Progenitor cell of endocrine pancreas (in vitro differentiated cells): ENCODE results near the gene UBL3. TPM values are rescaled to one million over a fixed set of nuclear protein-coding genes. Genes with fewer than 3 reads are reported as not detected.
A peak's percentile ranks its signal among the peaks of the same experiment; 100 is the strongest.

Source experiments
- DNase-seq: peaks from one replicate; pipeline ENCODE4 v3.0.0; 2021; ENCODE audit warnings: low spot score; ENCODE audit not compliant: unreplicated experiment
- H3K27ac Mint-ChIP-seq: 2 replicates; pipeline ENCODE4 v1.8.0; 2021; ENCODE audit warnings: mild to moderate bottlenecking, moderate library complexity, mixed read lengths
- H3K27me3 Mint-ChIP-seq: 2 replicates; pipeline ENCODE4 v1.8.0; 2021; ENCODE audit warnings: mixed read lengths
- H3K36me3 Mint-ChIP-seq: 2 replicates; pipeline ENCODE4 v1.8.0; 2022; ENCODE audit warnings: mixed read lengths; ENCODE audit not compliant: insufficient read depth
- H3K4me1 Mint-ChIP-seq: 2 replicates; pipeline ENCODE4 v1.8.0; 2021; ENCODE audit warnings: low read depth, mixed read lengths
- H3K4me3 Mint-ChIP-seq: 2 replicates; pipeline ENCODE4 v1.8.0; 2021; ENCODE audit warnings: low read depth, mild to moderate bottlenecking, moderate library complexity, mixed read lengths
- H3K9me3 Mint-ChIP-seq: 2 replicates; pipeline ENCODE4 v1.8.0; 2021; ENCODE audit warnings: low read depth, mixed read lengths
- CTCF ChIP-seq: fragments of 200-600 bp; sonication (generic); IDR thresholded peaks from one replicate; pipeline ENCODE4 v1.5.0; 2021; ENCODE audit warnings: antibody characterized with exemption, mild to moderate bottlenecking; ENCODE audit not compliant: unreplicated experiment
- total RNA-seq: library from RNA; stranded (reverse); gene quantifications from 2 replicates; pipeline ENCODE4 v1.2.1, GENCODE V29; 2021

Gene UBL3
- total RNA-seq, 1 donor from 2014 or later, result 36.0 TPM

- no peak overlapping the region for H3K4me3 Mint-ChIP-seq
- no peaks in the 10 kb centered on the region for H3K27me3 Mint-ChIP-seq
- H3K27ac Mint-ChIP-seq, result peak overlapping the region; percentile 77
- H3K36me3 Mint-ChIP-seq, result no peaks in the 10 kb centered on the region
- TF ChIP-seq CTCF, result no peak
- H3K9me3 Mint-ChIP-seq, result no peaks in the 10 kb centered on the region
- peaks cover 43% of the 10 kb centered on the region for H3K4me1 Mint-ChIP-seq
- no peak for DNase-seq
These were observed 4.6 kb upstream of the UBL3 start for GRCh38 chr13:29855009-29855408.

GRCh38 chr13:29853131-29853530, 2.7 kb upstream of the UBL3 start:
- no peak overlapping the region for H3K4me3 Mint-ChIP-seq
- no peaks in the 10 kb centered on the region for H3K27me3 Mint-ChIP-seq
- H3K9me3 Mint-ChIP-seq, result no peaks in the 10 kb centered on the region
- H3K27ac Mint-ChIP-seq, result no peak overlapping the region
- no peaks in the 10 kb centered on the region for H3K36me3 Mint-ChIP-seq
- DNase-seq, result no peak
- no peak for TF ChIP-seq CTCF
- H3K4me1 Mint-ChIP-seq, result peaks cover 43% of the 10 kb centered on the region

- no peak for TF ChIP-seq CTCF
- no peaks in the 10 kb centered on the region for H3K36me3 Mint-ChIP-seq
- no peak overlapping the region for H3K4me3 Mint-ChIP-seq
- peak overlapping the region; percentile 62 for H3K27ac Mint-ChIP-seq
- no peak for DNase-seq
- peaks cover 45% of the 10 kb centered on the region for H3K4me1 Mint-ChIP-seq
- H3K27me3 Mint-ChIP-seq, result no peaks in the 10 kb centered on the region
- no peaks in the 10 kb centered on the region for H3K9me3 Mint-ChIP-seq
These were observed 2.1 kb upstream of the UBL3 start for GRCh38 chr13:29852472-29853054.

GRCh38 chr13:29849731-29850212, 645 bp downstream of the UBL3 start:
- Mint-ChIP-seq H3K4me1 (peaks cover 47% of the 10 kb centered on the region), H3K36me3 (no peaks in the 10 kb centered on the region), H3K27ac (peak overlapping the region; percentile 97), H3K27me3 (no peaks in the 10 kb centered on the region), H3K4me3 (peak overlapping the region; percentile 90), H3K9me3 (no peaks in the 10 kb centered on the region)
- TF ChIP-seq CTCF, result no peak
- DNase-seq, result peak; percentile 30

- Mint-ChIP-seq H3K36me3 (no peaks in the 10 kb centered on the region), H3K27ac (peak overlapping the region; percentile 97), H3K27me3 (no peaks in the 10 kb centered on the region), H3K4me1 (peaks cover 43% of the 10 kb centered on the region), H3K4me3 (peak overlapping the region; percentile 90), H3K9me3 (no peaks in the 10 kb centered on the region)
- no peak for TF ChIP-seq CTCF
- DNase-seq, result no peak
These were observed 1.3 kb downstream of the UBL3 start for GRCh38 chr13:29849071-29849631.
